HG02938 (cell line): ENCODE data around the gene ZBTB6.
A peak's percentile ranks its signal among the peaks of the same experiment; 100 is the strongest.
"Not testable (repeated sequence)": the region's sequence is repeated elsewhere in the genome, so short reads cannot be mapped to it uniquely, and the experiment has no call there.

Experiments
- ATAC-seq: cut with Tn5 transposase; IDR thresholded peaks from one replicate; pipeline ENCODE4 v1.9.1; 2021; ENCODE audit warnings: mild to moderate bottlenecking, moderate library complexity; ENCODE audit not compliant: unreplicated experiment

The ZBTB6 gene

GRCh38 chr9:122929796-122930354, 16.8 kb upstream of the ZBTB6 start:
- ATAC-seq = no peak

GRCh38 chr9:122923947-122924346, 10.8 kb upstream of the ZBTB6 start:
- no peak for ATAC-seq

DNA sequence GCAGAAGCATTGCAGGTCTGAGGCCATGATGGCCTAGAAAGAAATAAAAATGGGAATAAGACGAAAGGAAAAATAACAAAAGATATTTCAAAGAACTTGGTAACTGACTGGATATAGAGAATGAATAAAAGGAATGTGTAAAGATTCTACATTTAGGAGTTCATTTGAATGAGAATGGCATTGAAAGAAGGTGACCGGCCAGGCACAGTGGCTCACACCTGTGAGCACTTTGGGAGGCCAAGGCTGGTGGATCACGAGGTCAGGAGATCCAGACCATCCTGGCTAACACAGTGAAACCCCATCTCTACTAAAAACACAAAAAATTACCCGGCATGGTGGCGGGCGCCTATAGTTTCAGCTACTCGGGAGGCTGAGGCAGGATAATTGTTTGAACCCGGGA, 9.6 kb upstream of the ZBTB6 start:
- ATAC-seq = no peak

- ATAC-seq = no peak
Observed at GRCh38 chr9:122918310-122918709, 5.2 kb upstream of the ZBTB6 start.

- no peak for ATAC-seq
Observed at GRCh38 chr9:122912671-122912963, 506 bp downstream of the ZBTB6 start.

DNA sequence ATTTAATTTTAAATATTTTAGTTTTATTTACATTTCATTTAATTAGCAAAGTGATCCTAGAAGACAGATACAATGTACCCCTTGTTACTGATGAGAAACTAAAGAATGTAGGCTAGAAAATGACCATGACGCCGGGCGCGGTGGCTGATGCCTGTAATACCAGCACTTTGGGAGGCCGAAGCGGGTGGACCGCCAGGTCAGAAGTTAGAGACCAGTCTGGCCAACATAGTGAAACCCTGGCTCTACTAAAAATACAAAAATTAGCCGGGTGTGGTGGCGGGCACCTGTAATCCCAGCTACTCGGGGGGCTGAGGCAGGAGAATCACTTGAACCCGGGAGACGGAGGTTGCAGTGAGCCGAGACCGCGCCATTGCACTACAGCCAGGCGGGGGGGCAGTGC, 7.0 kb downstream of the ZBTB6 start:
- not testable (repeated sequence) for ATAC-seq

DNA sequence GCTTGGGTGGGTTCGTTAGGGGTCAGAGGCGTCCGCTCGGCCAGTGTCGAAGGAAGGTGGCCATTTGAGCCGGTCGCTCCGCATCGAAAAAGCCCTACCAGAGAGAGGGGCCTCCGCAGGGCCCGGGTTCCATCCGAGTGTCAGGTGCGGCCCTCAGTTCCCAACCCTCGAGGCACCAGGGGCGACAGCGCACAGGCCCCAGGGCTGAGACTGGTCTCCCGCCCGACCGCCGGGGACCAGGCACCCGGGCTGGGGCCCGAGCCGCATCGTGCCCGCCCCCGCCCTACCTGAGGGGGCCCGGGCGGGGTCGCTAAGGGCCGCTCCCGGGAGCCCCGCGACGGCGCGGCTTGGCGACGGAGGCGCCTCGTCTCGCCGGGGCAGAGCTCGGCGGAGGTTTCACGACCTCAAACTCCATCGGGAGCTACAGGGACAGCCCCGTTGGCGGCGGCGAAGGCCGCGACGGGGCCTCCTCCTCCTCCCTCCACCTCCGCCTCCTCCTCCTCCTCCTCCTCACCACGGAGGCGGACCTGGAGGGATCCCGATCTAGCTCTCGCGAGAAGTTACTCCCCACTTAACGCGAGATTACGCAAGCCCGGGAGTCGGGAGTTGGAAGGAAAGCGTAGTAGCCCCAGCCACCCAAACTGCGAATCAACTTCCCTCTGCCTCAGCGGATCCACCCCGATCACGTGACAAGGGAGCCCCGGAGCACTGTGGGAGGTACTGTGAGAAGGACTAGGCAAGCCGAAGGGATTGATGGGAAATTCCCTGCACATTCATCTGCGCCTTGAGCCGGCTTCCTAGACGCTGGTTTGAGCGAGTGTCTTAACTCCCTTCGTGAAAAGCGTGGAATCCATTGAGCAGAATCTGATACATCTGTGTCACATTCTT, 8.1 kb downstream of the ZBTB6 start, which contains the start of gene RC3H2:
Gene RC3H2 (minus strand): TSS at position 537 of the 888 bp plus-strand sequence. CDS start 7,850 bp downstream, outside the sequence.
- peak; percentile 86 for ATAC-seq

DNA sequence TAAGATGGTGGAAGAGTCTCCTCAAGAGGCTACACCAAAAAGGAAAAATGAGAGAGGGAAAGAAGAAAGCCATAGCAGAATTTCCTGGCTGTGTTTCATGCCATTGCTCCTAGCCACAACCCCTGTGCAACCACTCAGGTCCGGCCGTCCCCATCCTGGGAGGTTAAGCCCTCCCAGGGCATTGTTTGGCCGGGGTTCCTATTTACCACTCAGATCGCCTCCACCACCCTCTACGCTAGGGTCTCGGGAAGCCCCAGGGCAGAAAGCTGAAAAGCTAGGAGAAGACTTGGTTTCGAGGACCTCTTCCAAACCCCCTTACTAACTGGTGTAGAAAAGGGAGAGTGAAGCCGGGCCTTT, 8.7 kb downstream of the ZBTB6 start:
- peak; percentile 8 for ATAC-seq

DNA sequence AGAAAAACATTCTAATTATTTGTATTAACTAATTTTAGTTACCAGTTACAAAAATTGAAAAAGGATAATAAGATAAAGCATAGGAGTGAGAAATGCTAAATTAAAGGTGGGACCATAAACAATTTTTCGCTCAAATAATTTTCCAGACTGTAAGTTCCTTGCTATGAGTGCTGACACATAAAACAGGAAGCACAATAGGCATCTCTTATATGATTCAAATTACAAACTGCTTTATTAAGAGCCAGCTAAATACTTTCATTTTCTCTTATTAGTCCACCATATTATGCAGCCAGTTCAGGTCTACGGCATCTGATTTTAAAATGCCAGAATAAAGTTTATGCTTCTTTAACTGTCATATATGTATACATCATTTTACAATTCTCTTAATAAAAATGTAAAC, 12.3 kb downstream of the ZBTB6 start:
- ATAC-seq = no peak

GRCh38 chr9:122897969-122898368, 15.2 kb downstream of the ZBTB6 start:
- ATAC-seq = no peak

DNA sequence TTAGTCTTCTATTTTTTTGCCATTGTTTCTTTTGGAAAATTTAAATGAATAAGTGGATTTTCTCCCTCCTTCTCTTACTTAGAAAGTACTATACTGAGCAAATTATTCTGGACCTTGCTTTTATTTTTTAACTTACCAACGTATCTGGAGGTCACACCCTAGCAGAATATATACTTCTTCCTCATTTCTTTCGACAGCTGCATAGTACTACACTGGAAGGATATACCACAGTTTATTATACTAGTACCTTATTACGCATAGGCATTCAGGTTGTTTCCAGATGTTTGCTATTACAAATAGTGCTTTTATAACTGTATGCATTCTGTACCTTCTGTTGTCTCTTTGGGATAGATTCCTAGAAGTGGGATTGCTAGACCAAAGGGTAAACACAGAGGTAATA, 24.6 kb downstream of the ZBTB6 start:
- no peak for ATAC-seq

GRCh38 chr9:122883125-122883524, 30.0 kb downstream of the ZBTB6 start:
- no peak for ATAC-seq

DNA sequence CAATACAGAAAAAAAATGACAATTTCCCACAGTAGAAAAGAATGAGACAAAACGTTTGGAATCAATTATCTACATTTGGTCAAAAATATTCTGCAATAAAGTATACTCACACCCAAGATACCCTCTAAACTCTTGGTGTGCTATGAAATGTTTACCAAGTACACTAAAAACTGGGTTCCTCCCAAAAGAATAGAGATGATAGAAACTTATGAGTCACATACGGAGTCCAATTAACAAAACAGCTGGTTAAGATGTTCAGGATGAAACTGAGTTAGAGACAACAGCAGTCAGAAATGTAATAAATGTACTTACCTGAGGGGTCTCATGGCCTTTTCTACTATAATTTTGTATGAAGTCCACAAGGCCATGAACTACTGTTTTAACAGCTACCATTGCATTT, 33.7 kb downstream of the ZBTB6 start:
- no peak for ATAC-seq

GRCh38 chr9:122875523-122875922, 37.6 kb downstream of the ZBTB6 start:
- ATAC-seq = no peak

DNA sequence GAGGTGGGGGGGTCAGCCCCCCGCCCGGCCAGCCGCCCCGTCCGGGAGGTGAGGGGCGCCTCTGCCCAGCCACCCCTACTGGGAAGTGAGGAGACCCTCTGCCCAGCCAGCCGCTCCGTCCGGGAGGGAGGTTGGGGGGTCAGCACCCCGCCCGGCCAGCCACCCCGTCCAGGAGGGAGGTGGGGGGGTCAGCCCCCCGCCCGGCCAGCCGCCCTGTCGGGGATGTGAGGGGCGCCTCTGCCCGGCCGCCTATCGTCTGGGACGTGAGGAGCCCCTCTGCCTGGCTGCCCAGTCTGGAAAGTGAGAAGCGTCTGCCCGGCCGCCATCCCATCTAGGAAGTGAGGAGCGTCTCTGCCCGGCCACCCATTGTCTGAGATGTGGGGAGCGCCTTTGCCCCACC, 45.8 kb downstream of the ZBTB6 start:
- not testable (repeated sequence) for ATAC-seq

GRCh38 chr9:122866079-122866478, 47.0 kb downstream of the ZBTB6 start:
- no peak for ATAC-seq

DNA sequence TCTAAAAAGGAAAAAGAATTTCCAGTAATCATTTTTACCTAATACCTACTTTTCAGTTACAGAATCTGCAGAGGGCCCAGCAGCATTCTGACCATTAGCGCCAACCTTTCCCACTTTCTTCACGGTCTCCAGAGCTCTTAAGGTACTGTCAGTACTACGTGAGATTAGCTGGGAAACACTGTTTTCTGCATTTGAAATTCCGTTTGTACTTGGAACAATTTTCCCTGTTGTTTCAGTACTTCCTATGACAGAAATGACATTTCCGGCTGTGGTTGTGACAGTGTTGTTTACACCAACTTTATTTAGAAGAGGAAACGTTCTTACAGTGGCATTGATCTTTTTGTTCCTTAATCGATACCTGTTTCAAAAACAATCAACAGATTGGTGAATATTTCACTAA, 47.8 kb downstream of the ZBTB6 start:
- ATAC-seq = no peak

- no peak for ATAC-seq
Observed at GRCh38 chr9:122863407-122863806, 49.7 kb downstream of the ZBTB6 start.

- no peak for ATAC-seq
Observed at GRCh38 chr9:122860319-122861142, 52.6 kb downstream of the ZBTB6 start.
